HG03045 (cell line): Measurements from ENCODE around the gene GFER.
"Not testable (repeated sequence)": the region's sequence is repeated elsewhere in the genome, so short reads cannot be mapped to it uniquely, and the experiment has no call there.

Experiments used
- ATAC-seq: cut with Tn5 transposase; IDR thresholded peaks from one replicate; pipeline ENCODE4 v1.9.1; 2021; ENCODE audit warnings: mild to moderate bottlenecking, moderate library complexity; ENCODE audit not compliant: unreplicated experiment

The GFER gene

GRCh38 chr16:2025878-2026460 is 42.0 kb downstream of the GFER start:
- ATAC-seq, result no peak

- ATAC-seq, result no peak
Measured at GRCh38 chr16:2026461-2027023, 42.5 kb downstream of the GFER start, which contains the start of gene NHERF2. NHERF2 (plus strand) TSS chr16:2026902; CDS start chr16:2027006, 104 bp downstream.

GRCh38 chr16:2027024-2028010 is 43.3 kb downstream of the GFER start:
- ATAC-seq, result no peak

GRCh38 chr16:2028146-2028545 is 44.2 kb downstream of the GFER start:
- no peak for ATAC-seq

GRCh38 chr16:2028620-2029220 is 44.7 kb downstream of the GFER start:
- ATAC-seq, result no peak

GRCh38 chr16:2029350-2029749 is 45.4 kb downstream of the GFER start:
- no peak for ATAC-seq

GRCh38 chr16:2030036-2030435 is 46.0 kb downstream of the GFER start:
- ATAC-seq, result no peak

GRCh38 chr16:2031081-2031577 is 47.1 kb downstream of the GFER start:
- no peak for ATAC-seq

GRCh38 chr16:2032285-2033056 is 48.5 kb downstream of the GFER start:
- ATAC-seq, result no peak

- no peak for ATAC-seq
Measured at GRCh38 chr16:2033057-2033908, 49.3 kb downstream of the GFER start.

GRCh38 chr16:2033909-2034695 is 50.1 kb downstream of the GFER start:
- ATAC-seq, result not testable (repeated sequence)

GRCh38 chr16:2034696-2035430 is 50.9 kb downstream of the GFER start:
- ATAC-seq, result no peak

GRCh38 chr16:2035431-2036199 is 51.6 kb downstream of the GFER start:
- ATAC-seq, result no peak

GRCh38 chr16:2036200-2036966 is 52.4 kb downstream of the GFER start:
- ATAC-seq, result no peak

- ATAC-seq, result no peak
Measured at GRCh38 chr16:2037115-2037514, 53.1 kb downstream of the GFER start.
